H7 (cell line): ENCODE results near the gene SCN2B. TPM values are rescaled to one million over a fixed set of nuclear protein-coding genes. Genes with fewer than 3 reads are reported as not detected.

Experiments used
- DNase-seq: peaks from one replicate; pipeline ENCODE4 v3.0.0; 2012
- H3K27me3 ChIP-seq: 2 replicates; pipeline ENCODE4 v1.6.0; 2011; ENCODE audit warnings: mild to moderate bottlenecking, low read length; ENCODE audit not compliant: control insufficient read depth, insufficient read depth
- H3K36me3 ChIP-seq: replicated peaks from 2 replicates; pipeline ENCODE4 v1.5.1; 2011; ENCODE audit warnings: low read length; ENCODE audit not compliant: control insufficient read depth, insufficient read depth
- H3K4me3 ChIP-seq: 2 replicates; pipeline ENCODE4 v1.5.1; 2011; ENCODE audit warnings: low read depth, mild to moderate bottlenecking, control low read depth, low read length, moderate library complexity; ENCODE audit not compliant: insufficient read depth
- total RNA-seq: library from RNA; depleted of rRNA; stranded (reverse); fragments of >200 nt; shearing (Covaris generic); gene quantifications from 2 replicates; pipeline ENCODE4 v1.2.3, GENCODE V29; 2014

The SCN2B gene
- total RNA-seq, 1 experiment from 2014 or later, result 0.03 TPM

DNA sequence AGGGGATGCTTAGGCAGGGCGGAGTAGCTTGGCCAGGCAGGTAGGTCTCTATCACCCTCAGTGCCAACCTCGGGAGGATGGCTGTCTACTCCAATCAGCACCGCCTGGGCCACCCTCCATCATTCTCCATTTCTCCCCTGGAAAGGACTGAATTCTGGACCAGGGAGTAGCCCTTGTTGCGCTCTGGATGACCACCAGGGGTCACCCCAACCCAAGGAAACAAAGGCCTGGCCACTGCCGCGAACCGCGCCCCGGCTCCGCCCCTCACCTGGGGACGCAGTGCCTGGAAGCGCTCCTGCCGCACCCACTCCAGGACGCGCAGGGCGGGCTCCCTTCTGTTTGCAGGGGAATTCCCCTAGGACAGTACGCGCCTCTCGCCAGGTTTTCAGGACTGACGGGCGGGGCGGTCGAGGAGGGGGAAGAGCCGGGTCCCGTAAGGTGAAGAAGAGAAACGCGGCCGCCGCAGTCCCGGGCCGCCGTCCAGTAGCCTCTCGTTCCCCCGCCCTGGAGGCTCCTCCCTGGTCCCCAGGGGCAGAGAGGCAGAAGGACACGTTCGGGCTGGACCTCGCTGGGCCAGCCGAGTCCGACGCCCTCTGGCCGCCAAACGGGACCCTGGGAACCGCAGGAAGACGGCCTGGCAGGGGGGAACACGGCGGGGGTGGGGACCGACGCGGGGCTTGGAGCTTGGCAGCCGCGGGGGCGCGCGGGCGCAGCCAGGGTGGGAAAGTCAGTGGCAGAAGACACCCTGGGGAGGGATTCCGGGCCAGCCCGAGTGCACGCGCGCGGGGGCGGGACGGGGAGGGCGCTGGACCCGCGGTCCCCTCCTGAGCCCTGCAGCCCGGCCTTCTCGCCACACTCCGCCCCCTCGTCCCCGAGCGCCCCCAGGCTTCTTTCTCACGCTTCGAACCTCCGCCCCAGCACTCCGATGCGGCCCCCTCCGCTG is 30.9 kb downstream of the SCN2B start:
- peaks cover 54% of the 10 kb centered on the region for H3K27me3 ChIP-seq
- no peaks in the 10 kb centered on the region for H3K36me3 ChIP-seq
- peak overlapping the region; percentile 55 for H3K4me3 ChIP-seq
- peak; percentile 98 for DNase-seq

GRCh38 chr11:118144301-118145268 is 31.9 kb downstream of the SCN2B start:
- DNase-seq, result no peak
- Histone ChIP-seq H3K36me3 (no peaks in the 10 kb centered on the region), H3K27me3 (peaks cover 45% of the 10 kb centered on the region), H3K4me3 (no peak overlapping the region)

- no peak overlapping the region for H3K4me3 ChIP-seq
- H3K27me3 ChIP-seq, result peaks cover 40% of the 10 kb centered on the region
- DNase-seq, result no peak
- H3K36me3 ChIP-seq, result no peaks in the 10 kb centered on the region
These were observed 32.7 kb downstream of the SCN2B start for GRCh38 chr11:118143661-118144185.

- Histone ChIP-seq H3K27me3 (peaks cover 33% of the 10 kb centered on the region), H3K4me3 (no peak overlapping the region), H3K36me3 (no peaks in the 10 kb centered on the region)
- DNase-seq, result no peak
These were observed 33.6 kb downstream of the SCN2B start for GRCh38 chr11:118142809-118143208.

GRCh38 chr11:118142081-118142480 is 34.4 kb downstream of the SCN2B start:
- no peaks in the 10 kb centered on the region for H3K36me3 ChIP-seq
- no peak for DNase-seq
- H3K4me3 ChIP-seq, result no peak overlapping the region
- peaks cover 30% of the 10 kb centered on the region for H3K27me3 ChIP-seq

DNA sequence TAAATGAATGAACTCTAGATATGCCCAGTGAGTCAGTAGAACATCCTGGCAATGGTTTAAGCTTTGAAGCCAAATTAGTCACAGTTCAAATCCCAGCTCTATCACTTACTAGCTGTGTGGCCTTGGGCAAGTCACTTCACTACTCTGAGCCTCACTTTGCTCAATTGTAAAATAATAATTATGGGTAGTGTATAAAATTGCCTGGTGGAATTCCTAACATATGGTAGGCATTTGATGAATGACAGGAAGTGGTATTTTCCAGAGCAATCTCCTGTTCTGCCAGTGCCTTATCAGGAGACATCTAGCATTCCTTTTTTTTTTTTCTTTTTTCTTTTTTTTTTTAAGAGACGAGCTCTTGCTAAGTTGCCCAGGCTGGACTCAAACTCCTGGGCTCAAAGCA is 36.9 kb downstream of the SCN2B start:
- Histone ChIP-seq H3K4me3 (no peak overlapping the region), H3K36me3 (no peaks in the 10 kb centered on the region), H3K27me3 (peaks cover 10% of the 10 kb centered on the region)
- DNase-seq, result no peak

- H3K27me3 ChIP-seq, result peaks cover 3% of the 10 kb centered on the region
- DNase-seq, result peak; percentile 62
- no peaks in the 10 kb centered on the region for H3K36me3 ChIP-seq
- H3K4me3 ChIP-seq, result no peak overlapping the region
These were observed 37.5 kb downstream of the SCN2B start for GRCh38 chr11:118138839-118139420.

GRCh38 chr11:118136801-118137200 is 39.6 kb downstream of the SCN2B start:
- DNase-seq, result no peak
- Histone ChIP-seq H3K4me3 (no peak overlapping the region), H3K27me3 (no peaks in the 10 kb centered on the region; the same call in none of the 2 replicates), H3K36me3 (no peaks in the 10 kb centered on the region)

DNA sequence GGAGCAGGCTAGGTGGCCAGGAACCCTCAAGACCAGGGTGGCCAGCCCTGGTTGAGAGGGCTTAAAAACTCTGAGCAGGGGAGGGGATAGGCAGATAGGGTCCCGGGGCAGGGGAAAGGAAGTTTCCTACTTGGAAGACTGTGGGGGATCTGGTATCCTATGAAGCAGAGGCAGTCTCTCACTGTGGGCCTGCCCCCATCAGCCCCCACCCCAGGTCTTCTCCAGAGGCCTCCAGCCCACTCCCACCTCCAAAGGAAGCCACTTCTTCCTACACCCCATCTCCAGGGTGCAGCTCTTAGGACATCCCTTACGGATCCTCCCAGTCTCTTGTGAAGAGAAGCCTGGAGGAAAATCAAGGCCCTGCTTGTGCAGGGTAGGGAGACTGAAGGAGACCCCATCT is 40.1 kb downstream of the SCN2B start:
- Histone ChIP-seq H3K36me3 (no peaks in the 10 kb centered on the region), H3K4me3 (no peak overlapping the region), H3K27me3 (no peaks in the 10 kb centered on the region; the same call in 1 of the 2 replicates)
- DNase-seq, result no peak

DNA sequence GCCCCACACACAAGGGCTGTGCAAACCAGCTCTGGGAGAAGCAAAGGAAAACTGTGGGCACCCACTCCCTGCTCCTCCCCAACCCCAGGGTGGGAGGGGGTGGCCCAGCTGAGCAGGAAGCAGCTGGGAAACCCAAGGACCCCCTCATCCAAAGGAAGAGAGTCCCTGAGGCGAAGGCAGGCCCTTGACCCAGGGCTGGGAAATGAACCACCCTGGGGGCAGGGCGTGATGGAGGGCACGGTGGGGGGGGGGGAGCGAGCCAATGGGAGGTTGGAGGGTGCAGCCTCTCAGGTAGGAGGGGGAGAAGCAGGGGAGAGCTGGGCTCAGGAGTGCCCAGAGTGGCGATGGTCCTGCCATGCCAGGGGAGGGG is 40.7 kb downstream of the SCN2B start:
- no peak for DNase-seq
- H3K4me3 ChIP-seq, result no peak overlapping the region
- no peaks in the 10 kb centered on the region for H3K27me3 ChIP-seq
- H3K36me3 ChIP-seq, result no peaks in the 10 kb centered on the region

DNA sequence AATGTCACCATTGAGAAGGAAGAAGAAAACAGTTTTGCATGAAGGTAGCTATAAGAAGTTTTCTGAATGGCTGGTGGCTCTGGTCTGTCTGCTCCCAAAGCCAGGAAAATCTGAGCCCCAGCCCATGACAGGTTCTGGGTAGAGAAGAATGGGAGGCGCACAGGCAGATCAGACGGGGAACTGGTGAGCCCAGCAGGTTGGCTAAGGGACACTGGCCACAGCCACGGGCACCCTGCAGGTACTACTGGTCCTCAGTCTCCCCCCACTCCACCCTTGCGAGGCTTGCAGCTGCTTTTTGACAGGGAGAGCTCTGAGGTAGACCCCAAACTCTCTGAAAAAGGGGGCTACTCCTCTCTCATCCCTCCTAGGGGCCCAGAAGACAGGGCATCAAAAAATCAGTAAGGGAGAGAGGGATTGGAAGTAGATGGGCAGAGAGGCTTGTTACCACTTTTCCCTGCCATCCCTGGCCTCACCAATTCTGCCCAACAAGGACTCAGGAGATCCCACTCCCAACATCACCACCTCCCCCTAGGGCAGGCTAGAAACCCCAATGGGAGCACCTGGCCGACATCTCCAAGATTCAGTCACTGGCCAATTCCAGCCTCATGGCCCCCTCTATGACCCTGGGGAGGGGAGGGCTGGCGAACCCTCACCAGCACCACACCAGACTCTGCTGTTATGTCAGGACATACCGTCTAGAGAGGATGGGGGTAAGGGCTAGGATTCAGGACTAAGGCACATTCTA is 41.2 kb downstream of the SCN2B start:
- no peaks in the 10 kb centered on the region for H3K36me3 ChIP-seq
- no peak for DNase-seq
- H3K27me3 ChIP-seq, result no peaks in the 10 kb centered on the region
- H3K4me3 ChIP-seq, result no peak overlapping the region

- H3K4me3 ChIP-seq, result no peak overlapping the region
- DNase-seq, result no peak
- no peaks in the 10 kb centered on the region for H3K27me3 ChIP-seq
- no peaks in the 10 kb centered on the region for H3K36me3 ChIP-seq
These were observed 42.6 kb downstream of the SCN2B start for GRCh38 chr11:118133816-118134215.

- H3K36me3 ChIP-seq, result no peaks in the 10 kb centered on the region
- no peak overlapping the region for H3K4me3 ChIP-seq
- DNase-seq, result no peak
- H3K27me3 ChIP-seq, result no peaks in the 10 kb centered on the region; the same call in 1 of the 2 replicates
These were observed 43.9 kb downstream of the SCN2B start for GRCh38 chr11:118132385-118133151.
